ENCODE data around the gene SUMF1. TPM values are rescaled to one million over a fixed set of nuclear protein-coding genes. Genes with fewer than 3 reads are reported as not detected.

The SUMF1 gene
- polyA plus RNA-seq, 12 donors, result 11.5 to 22.3 (median 17.2) TPM; not detected in 1

- no peak for DNase-seq
These were observed 47.7 kb downstream of the SUMF1 start for GRCh38 chr3:4419386-4419785.

- DNase-seq, result no peak
These were observed 48.9 kb downstream of the SUMF1 start for GRCh38 chr3:4418156-4418555.

GRCh38 chr3:4417449-4417848 lies 49.6 kb downstream of the SUMF1 start:
- DNase-seq, result no peak

- no peak for DNase-seq
These were observed 50.1 kb downstream of the SUMF1 start for GRCh38 chr3:4416961-4417360.

- no peak for DNase-seq
These were observed 50.6 kb downstream of the SUMF1 start for GRCh38 chr3:4416427-4416945.

GRCh38 chr3:4413467-4413866 lies 53.6 kb downstream of the SUMF1 start:
- DNase-seq, result no peak

GRCh38 chr3:4411833-4412232 lies 55.2 kb downstream of the SUMF1 start:
- no peak for DNase-seq

- DNase-seq, result no peak
These were observed 55.8 kb downstream of the SUMF1 start for GRCh38 chr3:4411236-4411635.

GRCh38 chr3:4410606-4411005 lies 56.5 kb downstream of the SUMF1 start:
- no peak for DNase-seq

- no peak for DNase-seq
These were observed 57.0 kb downstream of the SUMF1 start for GRCh38 chr3:4409971-4410573.

- no peak for DNase-seq
These were observed 57.7 kb downstream of the SUMF1 start for GRCh38 chr3:4409415-4409814.

GRCh38 chr3:4408958-4409357 lies 58.1 kb downstream of the SUMF1 start:
- DNase-seq, result no peak

GRCh38 chr3:4407941-4408340 lies 59.1 kb downstream of the SUMF1 start:
- DNase-seq, result no peak

GRCh38 chr3:4406746-4407568 lies 60.1 kb downstream of the SUMF1 start:
- no peak for DNase-seq

GRCh38 chr3:4404881-4405280 lies 62.2 kb downstream of the SUMF1 start:
- DNase-seq, result no peak

- DNase-seq, result no peak
These were observed 65.6 kb downstream of the SUMF1 start for GRCh38 chr3:4401441-4401840.

GRCh38 chr3:4399476-4399875 lies 67.6 kb downstream of the SUMF1 start:
- no peak for DNase-seq

- DNase-seq, result peak; percentile 21
These were observed 68.2 kb downstream of the SUMF1 start for GRCh38 chr3:4398941-4399245.

- DNase-seq, result no peak
These were observed 68.7 kb downstream of the SUMF1 start for GRCh38 chr3:4398120-4398940.

- DNase-seq, result no peak
These were observed 69.6 kb downstream of the SUMF1 start for GRCh38 chr3:4397466-4397865.

- DNase-seq, result no peak
These were observed 70.5 kb downstream of the SUMF1 start for GRCh38 chr3:4396542-4396941.

GRCh38 chr3:4396006-4396405 lies 71.1 kb downstream of the SUMF1 start:
- DNase-seq, result no peak

- no peak for DNase-seq
These were observed 71.6 kb downstream of the SUMF1 start for GRCh38 chr3:4395448-4395847.

All from muscle of arm (tissue), 12 donors.